Motor neuron (in vitro differentiated cells): ENCODE measurements around the gene TNS1. TPM values are rescaled to one million over a fixed set of nuclear protein-coding genes. Genes with fewer than 3 reads are reported as not detected.
A peak's percentile ranks its signal among the peaks of the same experiment; 100 is the strongest.

Experiments
- ATAC-seq, 8 experiments: fragments of 200-7000 bp; cut with Tn5 transposase; replicated peaks in 6 of 8; 2 replicates each; pipeline ENCODE4 v1.8.0; 2021; ENCODE audit warnings: mild to moderate bottlenecking in 8 of 8, moderate library complexity in 8 of 8
- H3K27ac ChIP-seq, 2 donors: fragments of 250-450 bp; sonication (Bioruptor Pico); 2 replicates each; pipeline ENCODE4 v1.9.0; 2021; ENCODE audit warnings: antibody characterized with exemption in 2 of 2, mild to moderate bottlenecking in 2 of 2, moderate library complexity in 1 of 2
- H3K4me1 ChIP-seq, 2 donors: fragments of 250-450 bp; sonication (Bioruptor Pico); replicated peaks in 1 of 2; 2 replicates each; pipeline ENCODE4 v1.6.1; 2021; ENCODE audit warnings: antibody characterized with exemption in 2 of 2, mild to moderate bottlenecking in 2 of 2, moderate library complexity in 1 of 2
- H3K4me3 ChIP-seq, 5 donors: fragments of 250-450 bp; sonication (Bioruptor Pico); 2 replicates each; pipeline ENCODE4 v1.9.0; 2021; ENCODE audit warnings: antibody characterized with exemption in 5 of 5, mild to moderate bottlenecking in 5 of 5, moderate library complexity in 4 of 5
- WGBS, 10 experiments: fragments of 450-650 bp; shearing (Covaris generic); methylation state at CpG; one replicate each; pipeline ENCODE4 v1.0.0; 2022; 5-methylcytosine and 5-hydroxymethylcytosine counted together
- in situ Hi-C, 9 experiments: fragments of 400-800 bp; cut with MboI; loops; one replicate each; pipeline ENCODE4 v1.15.0; 2021; ENCODE audit warnings: low sequenced_read_pairs in 9 of 9, low pct_unique_long_range_greater_than_20kb in 2 of 9; ENCODE audit not compliant: unreplicated experiment in 9 of 9
- total RNA-seq, 8 experiments: library from RNA; unstranded; fragments of 300-600 nt; gene quantifications; 2 replicates each; pipeline versions ENCODE4 v1.2.3 to v1.2.4, GENCODE V29; 2022

The TNS1 gene
- total RNA-seq, 8 experiments from 2014 or later: 2.3 to 41.7 (median 11.4) TPM

- H3K27ac ChIP-seq: no peak overlapping the region
- in situ Hi-C loops: loop anchor here in 4 of 9 experiments (25.0 kb wide), 1 partner anchor 112 kb away; no protein-coding TSS in a partner anchor
- ATAC-seq: peak; percentile 82 to 98 (median 92)
- H3K4me1 ChIP-seq: peaks cover 0 to 2% of the 10 kb centered on the region in 2 donors
- 0 to 100% (median 50%) methylated on average over 1 to 3 of the region's 11 CpGs; no CpG with 5 or more reads in 5 of the 10 experiments for WGBS, 10 experiments
- H3K4me3 ChIP-seq: no peak overlapping the region
Measured at GRCh38 chr2:217899231-217900009, 103.4 kb downstream of the TNS1 start.

DNA sequence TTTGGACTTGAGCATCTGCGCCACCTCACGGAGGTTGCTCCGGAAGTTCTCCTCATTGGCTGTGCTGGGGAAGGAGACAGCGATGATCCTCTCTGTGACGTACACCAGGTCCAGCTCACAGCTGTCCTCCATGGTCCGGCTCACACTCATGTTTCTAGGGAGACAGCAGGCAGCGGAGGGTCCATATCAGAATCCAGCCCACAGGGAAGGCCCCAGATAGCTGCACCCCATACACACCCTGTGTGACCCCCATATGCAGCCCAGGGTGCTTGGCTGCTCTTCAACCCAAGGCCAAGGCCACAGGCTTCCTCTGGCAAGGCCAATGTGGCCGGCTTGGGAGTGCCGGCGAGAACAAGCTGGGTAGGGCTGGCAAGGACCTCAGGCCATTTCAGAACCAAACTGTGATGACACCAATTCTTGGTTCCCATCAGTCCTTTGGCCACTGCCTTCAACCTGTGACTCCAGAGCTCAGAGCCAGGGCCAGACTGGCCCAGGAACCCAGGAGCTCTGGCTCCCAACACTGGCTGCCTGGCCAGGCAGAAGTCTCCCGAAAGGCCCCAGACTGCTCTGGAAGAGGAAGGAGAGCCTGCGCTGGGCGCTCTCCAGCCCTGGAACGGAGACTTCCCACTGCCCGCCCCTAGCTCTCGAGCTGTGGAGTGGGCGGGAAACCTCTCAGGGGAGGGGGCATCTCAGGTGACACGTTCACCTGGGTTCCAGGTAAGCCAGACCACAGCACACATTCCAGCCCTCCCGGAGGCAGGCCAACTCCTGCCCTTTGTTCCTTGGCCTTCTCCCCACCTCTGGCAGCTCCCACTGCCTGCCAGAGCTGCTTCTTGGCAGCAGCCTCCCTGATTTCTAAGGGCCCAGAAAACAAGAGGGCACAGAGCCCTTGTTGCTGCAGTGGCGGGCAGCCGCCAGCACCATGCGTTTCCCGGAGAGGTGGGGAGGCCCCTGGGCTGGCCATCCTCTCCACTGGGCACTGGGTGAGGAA, 104.7 kb downstream of the TNS1 start:
- Histone ChIP-seq H3K4me1 (peaks cover 0 to 2% of the 10 kb centered on the region in 2 donors), H3K4me3 (no peak overlapping the region), H3K27ac (no peak overlapping the region)
- in situ Hi-C loops: loop anchor here in 4 of 9 experiments (25.0 kb wide), 1 partner anchor 111 kb away; no protein-coding TSS in a partner anchor
- ATAC-seq: peak in 1 of 8 experiments; percentile 55
- 45 to 100% (median 94%) methylated on average over 1 to 13 of the region's 23 CpGs; no CpG with 5 or more reads in 4 of the 10 experiments for WGBS, 10 experiments

DNA sequence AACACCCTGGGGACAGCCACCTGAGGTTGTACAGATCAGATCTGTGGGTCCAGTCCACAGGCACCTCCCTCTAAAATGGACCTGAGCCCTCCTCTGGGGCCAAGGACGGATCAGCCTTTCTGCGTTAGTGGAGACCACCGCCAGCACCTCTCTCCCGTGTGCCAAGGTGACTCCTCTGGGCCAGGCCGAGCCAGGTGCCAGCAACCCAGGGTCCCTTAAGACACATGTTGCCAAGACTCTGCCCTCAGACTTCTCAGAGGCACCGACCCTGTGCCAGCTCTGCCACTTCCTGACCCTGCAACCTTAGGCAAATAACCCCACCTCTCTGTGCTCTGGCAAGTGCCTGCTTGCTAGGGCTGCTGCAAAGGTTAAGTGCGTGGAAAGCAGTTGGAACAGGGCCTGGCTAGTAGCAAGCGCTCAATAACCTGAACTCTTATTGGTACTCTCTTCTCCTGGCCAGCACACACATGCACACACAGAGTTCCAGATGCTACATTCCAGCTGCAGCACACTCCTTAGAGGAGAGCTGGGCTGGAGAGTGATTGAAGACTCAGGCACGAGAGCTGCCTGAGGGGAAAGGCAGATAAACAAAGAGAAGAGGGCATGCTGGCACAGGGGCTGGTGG, 105.6 kb downstream of the TNS1 start:
- Histone ChIP-seq H3K4me3 (no peak overlapping the region), H3K27ac (no peak overlapping the region), H3K4me1 (peaks cover 0 to 2% of the 10 kb centered on the region in 2 donors)
- 75 to 94% (median 86%) methylated on average over 1 to 4 of the region's 9 CpGs; no CpG with 5 or more reads in 3 of the 10 experiments for WGBS, 10 experiments
- in situ Hi-C loops: loop anchor here in 4 of 9 experiments (25.0 kb wide), 1 partner anchor 110 kb away; no protein-coding TSS in a partner anchor
- ATAC-seq: no peak

GRCh38 chr2:217895070-217895635, 107.6 kb downstream of the TNS1 start:
- H3K27ac ChIP-seq: no peak overlapping the region

DNA sequence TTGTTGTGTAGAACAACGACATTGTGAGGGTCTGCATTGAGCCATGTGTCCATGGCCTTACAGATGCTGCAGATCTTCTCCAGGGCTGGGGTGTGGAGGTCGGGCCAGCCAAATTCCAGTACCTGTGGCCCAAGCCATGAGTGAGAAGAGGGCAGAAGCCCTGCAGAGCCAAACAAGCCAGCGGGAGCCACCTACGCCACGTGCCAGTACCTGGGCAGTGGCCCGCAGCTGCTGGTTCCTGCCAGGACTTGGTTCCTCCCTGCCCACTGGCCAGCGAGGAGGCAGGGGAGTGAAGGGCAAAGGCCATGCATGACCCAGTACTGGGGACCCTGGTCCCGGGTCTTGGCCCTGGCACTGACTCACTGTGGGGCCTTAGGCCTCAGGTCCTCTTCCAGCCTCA, 109.4 kb downstream of the TNS1 start:
- no peak for ATAC-seq
- in situ Hi-C loops: loop anchor here in 4 of 9 experiments (25.0 kb wide), 1 partner anchor 106 kb away; no protein-coding TSS in a partner anchor
- no peaks in the 10 kb centered on the region for H3K4me1 ChIP-seq
- WGBS, 10 experiments: 91 to 100% (median 93%) methylated on average over 1 to 6 of the region's 8 CpGs; no CpG with 5 or more reads in 7 of the 10 experiments
- no peak overlapping the region for H3K4me3 ChIP-seq
- no peak overlapping the region for H3K27ac ChIP-seq

More at GRCh38 chr2:217895070-217895635, 107.6 kb downstream of the TNS1 start:
- ATAC-seq: no peak
- peaks cover 0 to 2% of the 10 kb centered on the region in 2 donors for H3K4me1 ChIP-seq
- 81 to 100% (median 88%) methylated on average over 4 to 11 of the region's 19 CpGs; no CpG with 5 or more reads in 4 of the 10 experiments for WGBS, 10 experiments
- no peak overlapping the region for H3K4me3 ChIP-seq
- in situ Hi-C loops: loop anchor here in 4 of 9 experiments (25.0 kb wide), 1 partner anchor 108 kb away; no protein-coding TSS in a partner anchor

DNA sequence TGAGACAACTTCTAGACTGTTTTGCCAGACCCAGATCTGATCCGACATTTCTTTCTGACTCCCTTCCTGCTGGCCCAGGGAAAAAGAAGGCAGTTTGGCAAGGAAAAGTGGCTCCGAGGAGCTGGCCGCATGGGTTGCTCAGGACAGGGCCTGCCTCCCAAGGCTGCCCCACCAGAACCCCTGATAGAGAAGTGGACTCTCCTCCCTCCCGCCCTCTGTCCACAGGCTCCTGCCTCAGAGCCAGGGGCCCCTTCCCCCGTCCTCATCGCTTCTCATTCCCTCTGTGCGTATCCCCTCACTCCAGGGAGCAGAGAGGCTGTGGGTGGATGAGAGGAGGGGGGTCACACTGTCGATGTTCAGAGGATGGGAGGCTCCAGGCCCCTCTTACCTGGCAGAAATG, 110.2 kb downstream of the TNS1 start:
- Histone ChIP-seq H3K4me1 (no peaks in the 10 kb centered on the region), H3K4me3 (no peak overlapping the region), H3K27ac (no peak overlapping the region)
- 75 to 83% (median 78%) methylated on average over 1 to 4 of the region's 8 CpGs; no CpG with 5 or more reads in 6 of the 10 experiments for WGBS, 10 experiments
- no peak for ATAC-seq
- in situ Hi-C loops: loop anchor here in 4 of 9 experiments (25.0 kb wide), 1 partner anchor 105 kb away; no protein-coding TSS in a partner anchor

DNA sequence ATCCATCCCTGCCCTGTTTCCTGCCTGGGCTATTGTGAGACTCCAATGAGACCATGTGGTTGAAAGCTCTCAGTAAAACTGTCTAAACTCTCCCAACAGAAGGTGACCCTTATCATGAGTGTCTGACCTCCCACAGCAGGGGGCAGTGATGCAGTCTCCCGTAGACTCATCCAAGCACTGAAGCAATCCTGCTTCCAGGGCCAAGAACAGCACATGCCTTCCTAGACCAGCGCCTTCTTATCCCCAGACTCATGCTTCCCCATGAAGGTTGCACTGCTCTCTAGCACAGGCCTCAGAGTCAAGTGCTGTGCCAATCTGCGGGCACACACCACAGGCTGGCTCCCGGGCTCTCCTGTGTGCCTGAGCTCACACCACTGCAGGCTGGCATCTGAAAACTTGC, 112.3 kb downstream of the TNS1 start:
- Histone ChIP-seq H3K27ac (no peak overlapping the region), H3K4me1 (no peaks in the 10 kb centered on the region), H3K4me3 (no peak overlapping the region)
- peak in 7 of 8 experiments; percentile 5 to 64 (median 46) for ATAC-seq
- WGBS, 10 experiments: 33 to 100% (median 53%) methylated on average over 1 to 2 of the region's 4 CpGs; no CpG with 5 or more reads in 6 of the 10 experiments
- in situ Hi-C loops: loop anchor here in 4 of 9 experiments (25.0 kb wide), 1 partner anchor 103 kb away; no protein-coding TSS in a partner anchor

DNA sequence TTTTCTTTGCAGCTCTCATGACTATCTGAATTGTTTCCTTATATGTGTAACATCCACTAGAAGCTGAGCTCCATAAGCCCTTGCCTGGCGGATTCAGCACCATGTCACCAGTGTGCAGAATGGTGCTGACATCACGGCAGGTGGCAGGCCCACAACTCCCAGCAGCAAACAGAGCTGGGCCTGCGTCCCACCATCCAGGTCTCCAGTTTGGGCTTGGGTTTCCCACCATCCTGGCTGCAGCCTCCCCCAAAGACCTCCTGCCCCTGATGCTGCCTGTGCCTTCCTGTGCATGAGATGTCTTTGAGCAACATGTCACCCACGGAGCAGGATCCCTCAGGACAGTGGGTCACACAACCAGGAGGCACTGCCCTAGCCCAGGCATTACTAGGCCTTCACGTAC, 113.1 kb downstream of the TNS1 start:
- Histone ChIP-seq H3K4me1 (no peaks in the 10 kb centered on the region), H3K4me3 (no peak overlapping the region), H3K27ac (no peak overlapping the region)
- ATAC-seq: no peak
- WGBS, 10 experiments: 89 to 100% (median 100%) methylated on average over 1 to 3 of the region's 5 CpGs; no CpG with 5 or more reads in 4 of the 10 experiments
- in situ Hi-C loops: loop anchor here in 6 of 9 experiments (10.0 to 25.0 kb wide), 2 partner anchors 95 to 102 kb away; no protein-coding TSS in a partner anchor

- Histone ChIP-seq H3K4me3 (no peak overlapping the region), H3K4me1 (no peaks in the 10 kb centered on the region), H3K27ac (no peak overlapping the region)
- 40 to 100% (median 71%) methylated on average over 1 to 8 of the region's 16 CpGs; no CpG with 5 or more reads in 1 of the 10 experiments for WGBS, 10 experiments
- peak; percentile 15 to 89 (median 54) for ATAC-seq
- in situ Hi-C loops: loop anchor here in 6 of 9 experiments (10.0 to 25.0 kb wide), 2 partner anchors 93 to 101 kb away; no protein-coding TSS in a partner anchor
Measured at GRCh38 chr2:217887841-217888701, 114.7 kb downstream of the TNS1 start.

DNA sequence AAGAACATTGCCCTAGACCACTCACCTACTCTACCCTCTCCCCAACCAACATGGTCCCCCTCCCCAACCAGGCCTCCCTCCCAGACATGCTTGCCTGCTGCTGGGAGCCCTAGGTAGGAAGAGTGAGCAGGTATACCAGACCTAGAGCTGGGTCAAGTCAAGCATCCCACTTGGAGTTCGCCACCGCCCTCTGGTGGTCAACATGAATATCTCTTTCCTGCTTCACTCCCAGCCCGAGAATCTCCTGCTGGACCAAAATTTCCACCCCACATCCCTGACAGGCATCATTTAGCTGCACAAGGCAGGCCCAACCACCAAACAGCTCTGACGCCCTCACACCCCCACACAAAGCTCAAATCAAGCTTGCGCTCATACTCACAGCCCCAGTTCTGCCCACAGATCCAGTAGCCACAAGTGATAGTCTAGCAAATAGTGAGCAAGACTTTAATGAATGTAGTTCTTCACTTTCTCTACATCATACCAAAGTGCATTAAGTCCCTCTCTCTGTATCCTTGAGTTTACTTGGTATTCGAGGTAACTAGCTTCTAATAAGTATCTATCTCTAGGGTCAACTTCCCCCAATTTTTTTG, 116.0 kb downstream of the TNS1 start:
- no peak overlapping the region for H3K27ac ChIP-seq
- H3K4me3 ChIP-seq: no peak overlapping the region
- 0 to 43% (median 33%) methylated on average over 1 to 4 of the region's 6 CpGs; no CpG with 5 or more reads in 4 of the 10 experiments for WGBS, 10 experiments
- in situ Hi-C loops: loop anchor here in 6 of 9 experiments (10.0 to 25.0 kb wide), 2 partner anchors 92 to 100 kb away; no protein-coding TSS in a partner anchor
- H3K4me1 ChIP-seq: no peaks in the 10 kb centered on the region
- peak; percentile 11 to 87 (median 69) for ATAC-seq
